Measurements from ENCODE around the gene CORT.
A peak's percentile ranks its signal among the peaks of the same experiment; 100 is the strongest.
"Not testable (repeated sequence)": the region's sequence is repeated elsewhere in the genome, so short reads cannot be mapped to it uniquely, and the experiment has no call there.

CORT gene

DNA sequence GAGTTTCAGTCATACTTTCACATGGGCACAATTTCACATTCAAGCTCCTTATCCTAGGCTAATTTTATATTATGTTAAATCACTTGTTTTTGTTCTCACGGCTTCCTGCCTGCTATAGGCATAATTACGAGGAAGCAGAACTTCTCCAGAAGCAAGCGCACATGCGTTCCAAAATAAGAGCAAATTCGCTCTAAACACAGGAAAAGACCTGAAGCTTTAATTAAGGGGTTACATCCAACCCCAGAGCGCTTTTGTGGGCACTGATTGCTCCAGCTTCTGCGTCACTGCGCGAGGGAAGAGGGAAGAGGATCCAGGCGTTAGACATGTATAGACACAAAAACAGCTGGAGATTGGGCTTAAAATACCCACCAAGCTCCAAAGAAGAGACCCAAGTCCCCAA, at the start of gene CORT:
TSS of gene CORT (plus strand) at position 281 of the 400 bp plus-strand sequence. CDS start 193 bp downstream, outside the sequence.
- TF ChIP-seq ZFX (IDR thresholded peaks at IDR 0.05; ENCODE audit: borderline replicate concordance) (no peak), CTCF (IDR thresholded peaks at IDR 0.05) (no peak)
- H3K27ac ChIP-seq, result no peak within 1 kb of the TSS

DNA sequence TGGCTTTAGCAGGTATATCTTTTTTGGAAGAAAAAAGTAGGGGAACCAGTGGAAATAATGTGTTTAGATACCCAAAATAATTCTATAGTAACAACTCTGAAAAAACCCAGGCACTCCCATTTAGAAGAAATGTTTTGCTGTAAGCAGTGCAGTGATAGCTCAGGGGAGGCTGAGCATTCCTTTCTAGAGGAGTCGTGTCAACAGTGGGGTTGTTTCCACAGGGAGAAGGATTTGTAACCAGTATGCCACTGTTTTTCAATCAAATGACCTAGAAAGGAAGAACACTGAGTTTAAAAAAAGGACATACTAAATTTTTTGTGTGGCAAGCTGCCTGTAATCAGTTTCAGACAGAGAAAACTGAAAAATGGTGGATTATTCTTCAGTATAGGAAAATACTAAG, 48.5 kb upstream of the CORT start:
- no peak overlapping the region for H3K27ac ChIP-seq
- TF ChIP-seq ZFX (IDR thresholded peaks at IDR 0.05; ENCODE audit: borderline replicate concordance), result no peak

GRCh38 chr1:10402729-10403274, 47.0 kb upstream of the CORT start:
- no peak overlapping the region for H3K27ac ChIP-seq
- no peak for TF ChIP-seq ZFX (IDR thresholded peaks at IDR 0.05; ENCODE audit: borderline replicate concordance)
- no peak for TF ChIP-seq CTCF (IDR thresholded peaks at IDR 0.05)

GRCh38 chr1:10407201-10407600, 42.6 kb upstream of the CORT start:
- TF ChIP-seq ZFX (IDR thresholded peaks at IDR 0.05; ENCODE audit: borderline replicate concordance) (no peak), CTCF (IDR thresholded peaks at IDR 0.05) (no peak)
- no peak overlapping the region for H3K27ac ChIP-seq

GRCh38 chr1:10415211-10415930, 34.5 kb upstream of the CORT start:
- no peak for TF ChIP-seq ZFX (IDR thresholded peaks at IDR 0.05; ENCODE audit: borderline replicate concordance)
- TF ChIP-seq CTCF (IDR thresholded peaks at IDR 0.05), result no peak
- peak overlapping the region; percentile 12; the same call in 1 of the 2 replicates for H3K27ac ChIP-seq

DNA sequence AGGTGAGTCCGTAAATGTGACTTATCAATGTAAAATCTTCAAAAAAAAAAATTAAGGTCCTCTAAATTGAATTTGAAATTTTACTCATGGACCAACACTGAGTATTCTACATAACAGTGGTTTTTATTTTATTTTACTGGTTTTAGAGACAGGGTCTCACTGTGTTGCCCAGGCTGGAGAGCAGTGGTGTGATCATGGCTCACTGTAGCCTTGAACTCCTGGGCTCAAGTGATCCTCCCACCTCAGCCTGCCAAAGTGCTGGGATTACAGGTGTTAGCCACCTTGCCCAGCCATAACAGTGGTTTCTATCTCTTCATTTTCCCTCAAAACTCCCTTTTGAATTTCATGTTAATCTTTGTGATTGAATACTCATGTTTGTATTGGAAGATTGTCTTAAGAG, 33.9 kb upstream of the CORT start:
- H3K27ac ChIP-seq, result peak overlapping the region; percentile 14; the same call in 1 of the 2 replicates

DNA sequence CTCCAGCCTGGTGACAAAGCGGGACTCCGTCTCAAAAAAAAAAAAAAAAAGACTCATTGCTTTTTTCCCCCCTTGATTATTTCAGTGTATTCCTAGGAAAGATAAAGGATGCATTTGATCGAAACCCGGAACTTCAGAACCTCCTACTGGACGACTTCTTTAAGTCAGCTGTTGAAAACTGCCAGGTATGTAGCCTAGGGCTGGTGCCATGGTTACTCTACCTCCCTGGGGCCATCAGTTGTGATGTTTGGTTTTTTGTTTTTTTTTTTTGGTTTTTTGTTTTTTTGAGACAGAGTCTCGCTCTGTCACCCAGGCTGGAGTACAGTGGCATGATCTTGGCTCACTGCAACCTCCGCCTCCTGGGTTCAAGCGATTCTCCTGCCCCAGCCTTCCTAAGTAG, 31.1 kb upstream of the CORT start:
- not testable (repeated sequence) for H3K27ac ChIP-seq

DNA sequence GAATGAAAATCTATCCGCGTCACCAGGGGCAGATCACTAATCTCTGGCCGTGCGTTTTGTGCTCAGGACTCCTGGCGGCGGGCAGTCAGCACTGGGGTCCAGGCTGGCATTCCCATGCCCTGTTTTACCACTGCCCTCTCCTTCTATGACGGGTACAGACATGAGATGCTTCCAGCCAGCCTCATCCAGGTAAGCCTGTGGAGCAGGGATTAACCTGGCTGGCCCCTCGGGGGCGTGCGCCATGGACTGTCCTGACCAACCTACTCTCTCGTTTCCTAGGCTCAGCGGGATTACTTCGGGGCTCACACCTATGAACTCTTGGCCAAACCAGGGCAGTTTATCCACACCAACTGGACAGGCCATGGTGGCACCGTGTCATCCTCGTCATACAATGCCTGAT, 30.5 kb upstream of the CORT start:
- H3K27ac ChIP-seq, result peak overlapping the region; percentile 12; the same call in 1 of the 2 replicates
- TF ChIP-seq CTCF (IDR thresholded peaks at IDR 0.05) (no peak), ZFX (IDR thresholded peaks at IDR 0.05; ENCODE audit: borderline replicate concordance) (no peak)

- no peak for TF ChIP-seq CTCF (IDR thresholded peaks at IDR 0.05)
- TF ChIP-seq ZFX (IDR thresholded peaks at IDR 0.05; ENCODE audit: borderline replicate concordance), result no peak
- no peak overlapping the region for H3K27ac ChIP-seq
These were observed 28.2 kb upstream of the CORT start for GRCh38 chr1:10421637-10422036.

All from 22Rv1 (cell line).